GM13976 (cell line): ENCODE data around the gene MRPL23.

ENCODE experiments used
- DNase-seq: peaks from one replicate; pipeline ENCODE4 v3.0.0; 2012; ENCODE audit warnings: low spot score
- CTCF ChIP-seq: IDR thresholded peaks from 2 replicates; pipeline ENCODE4 v1.5.1; 2012; ENCODE audit warnings: borderline replicate concordance, mild to moderate bottlenecking; ENCODE audit not compliant: insufficient read depth; ENCODE audit errors: extremely low read depth, missing control alignments, control extremely low read depth
- in situ Hi-C: fragments of 300-500 bp; cut with MboI; formaldehyde crosslinking; loops from one replicate; pipeline ENCODE4 v1.12.0; 2022; ENCODE audit warnings: low sequenced_read_pairs, mixed read lengths, inconsistent platforms; ENCODE audit not compliant: unreplicated experiment

MRPL23 gene

DNA sequence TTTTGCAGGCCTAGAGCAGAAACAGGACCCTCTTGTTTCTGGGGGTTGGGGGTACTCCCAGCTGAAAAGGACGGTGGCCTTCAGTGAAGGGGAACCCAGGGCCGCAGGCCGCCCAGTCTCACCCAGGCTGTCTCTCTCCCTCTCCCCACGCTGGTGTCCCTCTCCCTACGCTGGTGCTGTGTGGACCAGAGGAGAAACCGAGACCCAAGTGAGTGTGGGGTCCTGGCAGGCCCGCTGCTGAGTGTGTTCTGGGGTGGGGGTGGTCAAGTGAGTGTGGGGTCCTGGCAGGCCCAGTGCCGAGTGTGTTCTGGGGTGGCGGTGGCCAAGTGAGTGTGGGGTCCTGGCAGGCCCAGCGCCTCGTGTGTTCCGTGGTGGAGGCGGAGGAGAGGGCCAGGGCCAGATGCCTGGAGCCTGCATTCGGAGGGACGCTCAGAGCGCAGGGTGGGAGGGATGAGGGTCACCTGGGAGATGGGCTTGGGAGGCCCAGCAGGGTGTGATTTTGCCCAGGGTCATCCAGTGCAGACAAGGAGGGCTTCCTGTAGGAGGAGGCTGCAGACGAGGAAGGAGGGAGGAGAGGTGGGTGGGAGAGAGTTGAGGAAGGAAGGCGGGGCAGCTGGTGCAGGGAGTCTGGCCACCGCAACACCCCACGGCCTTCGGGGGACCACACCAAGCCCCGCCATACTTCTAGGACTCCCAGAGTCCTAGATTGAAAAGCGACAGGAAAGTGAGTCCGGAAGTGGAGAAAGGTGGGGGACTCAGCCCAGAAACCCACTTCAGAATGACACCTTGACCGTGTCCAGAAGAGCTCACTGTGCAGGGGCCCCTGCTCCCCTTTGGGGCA is 17.3 kb upstream of the MRPL23 start:
- in situ Hi-C loops, result no loop called here
- no peak for DNase-seq
- no peak for TF ChIP-seq CTCF

- in situ Hi-C loops, result no loop called here
- DNase-seq, result no peak
- no peak for TF ChIP-seq CTCF
Observed at GRCh38 chr11:1930462-1930830, 16.7 kb upstream of the MRPL23 start.

DNA sequence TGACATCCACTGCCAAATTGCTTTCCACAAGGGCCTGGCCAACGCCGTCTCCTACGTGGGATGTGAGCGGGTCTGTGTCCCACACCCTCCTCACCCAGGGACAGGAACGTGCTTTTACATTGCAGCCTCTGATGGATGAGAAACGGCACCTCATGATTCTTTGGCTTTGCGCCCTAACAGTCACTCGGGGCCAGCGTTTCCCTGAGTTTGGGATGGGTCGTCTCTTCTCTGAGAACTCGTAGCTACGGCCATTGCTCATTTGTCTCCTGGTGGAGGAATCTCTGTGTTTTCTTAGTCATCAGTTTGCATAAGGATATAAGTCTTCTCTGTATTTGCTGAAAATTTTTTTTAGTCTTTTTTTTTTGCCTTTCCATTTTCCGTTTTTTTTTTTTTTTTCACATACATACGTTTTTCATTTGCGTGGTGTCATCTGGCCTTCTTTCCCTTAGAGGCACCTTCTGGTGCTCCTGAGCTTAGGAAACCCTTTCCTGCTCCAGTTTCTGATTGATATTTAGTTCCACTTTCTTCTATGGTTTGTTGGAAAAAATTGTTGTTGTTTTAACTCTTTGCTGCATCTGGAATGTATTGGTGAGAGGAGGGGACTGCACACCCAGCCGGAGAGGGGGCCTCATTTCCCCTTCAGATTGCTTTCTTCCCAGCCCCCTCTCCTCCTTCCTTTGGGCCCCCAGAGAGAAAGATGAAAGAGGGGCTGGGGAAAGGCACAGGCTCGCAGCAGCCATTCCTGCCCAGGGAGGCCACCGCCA is 15.6 kb upstream of the MRPL23 start:
- in situ Hi-C loops, result no loop called here
- DNase-seq, result no peak
- no peak for TF ChIP-seq CTCF

DNA sequence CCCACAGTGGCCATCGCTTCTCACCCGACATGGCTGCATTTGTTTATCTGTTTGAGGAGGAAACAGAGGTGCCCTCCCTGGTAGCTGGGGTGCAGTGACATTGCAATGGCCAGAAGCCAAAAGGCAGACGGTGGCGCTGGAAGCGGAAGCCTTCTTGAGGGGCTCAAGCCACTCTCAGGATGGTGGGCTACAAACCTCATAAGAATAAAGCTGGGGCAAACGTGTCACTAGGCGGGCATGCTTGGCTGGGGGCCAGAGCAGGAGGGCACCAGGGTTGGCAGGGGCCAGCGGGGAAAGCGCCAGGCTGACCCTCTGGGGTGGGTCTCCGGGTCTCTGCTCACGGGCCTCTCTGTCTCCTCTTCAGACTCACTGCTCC is 15.0 kb upstream of the MRPL23 start:
- no peak for TF ChIP-seq CTCF
- in situ Hi-C loops, result no loop called here
- no peak for DNase-seq

DNA sequence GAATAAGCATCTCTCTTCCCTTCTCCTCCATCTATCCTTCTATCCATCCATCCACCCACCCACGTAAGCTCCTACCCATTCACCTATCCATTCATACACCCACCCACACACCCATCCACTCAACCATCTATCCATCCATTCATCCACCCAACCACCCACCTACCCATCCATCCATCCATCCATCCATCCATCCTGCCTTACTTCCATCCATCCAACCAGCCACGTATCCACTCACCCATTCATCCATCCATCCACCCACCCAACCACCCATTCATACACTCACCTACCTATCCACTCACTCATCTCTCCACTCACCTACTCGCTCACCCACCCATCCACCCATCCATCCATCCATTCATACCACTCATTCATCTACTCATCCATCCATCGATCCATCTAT is 14.5 kb upstream of the MRPL23 start:
- in situ Hi-C loops, result no loop called here
- TF ChIP-seq CTCF, result no peak
- no peak for DNase-seq

DNA sequence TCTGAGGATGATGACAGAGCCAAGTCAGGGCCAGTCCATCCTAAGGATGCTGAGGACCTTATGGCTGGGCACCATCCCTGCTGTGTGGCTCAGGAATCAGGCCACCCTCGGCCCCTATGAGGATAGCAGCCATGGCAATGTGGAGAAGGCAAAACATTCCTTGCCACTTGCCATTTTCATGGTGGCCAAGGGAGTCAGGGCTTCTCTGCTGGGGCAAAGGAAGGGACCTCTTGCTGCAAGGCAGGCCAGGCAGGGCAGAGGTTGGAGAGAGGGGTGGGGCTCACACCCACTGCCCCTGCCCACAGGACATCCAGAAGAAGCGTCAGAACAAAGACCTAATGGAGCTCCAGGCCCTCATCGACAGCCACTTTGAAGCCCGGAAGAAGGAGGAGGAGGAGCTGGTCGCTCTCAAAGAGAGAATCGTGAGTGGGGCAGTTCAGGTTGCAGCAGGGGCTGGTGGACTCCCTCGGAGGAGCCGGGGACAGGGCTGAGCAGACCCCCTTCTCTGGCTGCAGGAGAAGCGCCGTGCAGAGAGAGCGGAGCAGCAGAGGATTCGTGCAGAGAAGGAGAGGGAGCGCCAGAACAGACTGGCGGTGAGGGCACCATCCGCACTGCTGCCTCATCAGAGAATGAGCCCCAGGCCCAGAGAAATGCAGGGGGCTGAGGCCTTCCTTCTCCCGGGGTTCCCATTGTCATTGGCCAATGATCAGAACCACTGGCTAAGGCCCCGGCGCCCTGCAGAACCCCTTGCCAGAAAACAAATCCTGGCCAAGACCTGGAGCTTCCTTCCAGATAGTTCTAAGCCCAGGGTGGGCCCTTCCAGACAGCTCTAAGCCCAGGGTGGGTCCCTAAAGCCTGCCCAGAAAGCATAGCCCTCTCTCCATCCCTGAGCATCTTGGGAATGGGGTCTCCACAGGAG is 13.5 kb upstream of the MRPL23 start:
- no peak for TF ChIP-seq CTCF
- DNase-seq, result no peak
- in situ Hi-C loops, result no loop called here
